NCI-H2196 (cell line): Measurements from ENCODE around the gene SLF2.
A peak's percentile ranks its signal among the peaks of the same experiment; 100 is the strongest.
"Not testable (repeated sequence)": the region's sequence is repeated elsewhere in the genome, so short reads cannot be mapped to it uniquely, and the experiment has no call there.

ENCODE experiments used
- DNase-seq: peaks from one replicate; lab custom pipeline; 2025; ENCODE audit not compliant: unreplicated experiment; lab: John Stamatoyannopoulos, UW

SLF2 gene

GRCh38 chr10:100945754-100946153 lies 33.0 kb downstream of the SLF2 start:
- DNase-seq: no peak

- no peak for DNase-seq
These were observed 36.2 kb downstream of the SLF2 start for GRCh38 chr10:100948916-100949315.

GRCh38 chr10:100960251-100960650 lies 47.5 kb downstream of the SLF2 start:
- no peak for DNase-seq

- no peak for DNase-seq
These were observed 49.8 kb downstream of the SLF2 start for GRCh38 chr10:100962351-100963080.

- no peak for DNase-seq
These were observed 51.1 kb downstream of the SLF2 start for GRCh38 chr10:100963826-100964225.

GRCh38 chr10:100965820-100966219 lies 53.1 kb downstream of the SLF2 start:
- no peak for DNase-seq

- DNase-seq: no peak
These were observed 54.1 kb downstream of the SLF2 start for GRCh38 chr10:100966887-100967286.

- DNase-seq: no peak
These were observed 54.6 kb downstream of the SLF2 start for GRCh38 chr10:100967332-100967731.

GRCh38 chr10:100968062-100968736 lies 55.4 kb downstream of the SLF2 start:
- DNase-seq: no peak

GRCh38 chr10:100968863-100969186 lies 56.1 kb downstream of the SLF2 start:
- no peak for DNase-seq

GRCh38 chr10:100969187-100970075 lies 56.7 kb downstream of the SLF2 start, which contains the start of gene SEMA4G:
Gene SEMA4G (plus strand): TSS chr10:100969504. CDS start chr10:100972913, 3,409 bp downstream.
- DNase-seq: peak; percentile 2

- DNase-seq: no peak
These were observed 57.5 kb downstream of the SLF2 start for GRCh38 chr10:100970076-100970913.

GRCh38 chr10:100970914-100971811 lies 58.4 kb downstream of the SLF2 start:
- no peak for DNase-seq

- no peak for DNase-seq
These were observed 59.5 kb downstream of the SLF2 start for GRCh38 chr10:100972115-100972903.

GRCh38 chr10:100972904-100973535 lies 60.3 kb downstream of the SLF2 start:
- no peak for DNase-seq

GRCh38 chr10:100975397-100975796 lies 62.6 kb downstream of the SLF2 start:
- DNase-seq: not testable (repeated sequence)

- DNase-seq: no peak
These were observed 64.1 kb downstream of the SLF2 start for GRCh38 chr10:100976906-100977305.

- DNase-seq: no peak
These were observed 64.7 kb downstream of the SLF2 start for GRCh38 chr10:100977436-100977835.
